OCI-LY1 (cell line): ENCODE data around the gene EMILIN1.
"Not testable (repeated sequence)": the region's sequence is repeated elsewhere in the genome, so short reads cannot be mapped to it uniquely, and the experiment has no call there.

Experiments used
- H2AFZ ChIP-seq: fragments of 200-600 bp; sonication (generic), shearing (Covaris generic); 2 replicates; pipeline ENCODE4 v1.6.0; 2014; ENCODE audit warnings: antibody characterized with exemption, mild to moderate bottlenecking, low read length
- H3F3A ChIP-seq: fragments of 200-600 bp; sonication (generic), shearing (Covaris generic); 2 replicates; pipeline ENCODE4 v1.6.0; 2014; ENCODE audit warnings: mild to moderate bottlenecking, antibody characterized with exemption, low read length, moderate library complexity; ENCODE audit not compliant: insufficient read depth
- H3K27ac ChIP-seq: fragments of 200-600 bp; sonication (generic); 2 replicates; pipeline ENCODE4 v1.5.1; 2014; ENCODE audit warnings: low read length, mixed run types, mild to moderate bottlenecking, low read depth; ENCODE audit not compliant: poor library complexity, severe bottlenecking
- H3K27me3 ChIP-seq: fragments of 200-600 bp; sonication (generic); 2 replicates; pipeline ENCODE4 v1.6.0; 2014; ENCODE audit warnings: antibody characterized with exemption, mild to moderate bottlenecking, low read length, moderate library complexity; ENCODE audit not compliant: insufficient read depth
- H3K36me3 ChIP-seq: fragments of 200-600 bp; sonication (generic); 2 replicates; pipeline ENCODE4 v1.6.1; 2014; ENCODE audit warnings: mild to moderate bottlenecking, antibody characterized with exemption, low read length, moderate library complexity, mixed read lengths; ENCODE audit not compliant: insufficient read depth
- H3K4me1 ChIP-seq: fragments of 200-600 bp; sonication (generic); 2 replicates; pipeline ENCODE4 v1.5.1; 2014; ENCODE audit warnings: mild to moderate bottlenecking, low read length, moderate library complexity; ENCODE audit not compliant: insufficient read depth, severe bottlenecking
- H3K4me2 ChIP-seq: fragments of 200-600 bp; sonication (generic), shearing (Covaris generic); 2 replicates; pipeline ENCODE4 v1.6.1; 2014; ENCODE audit warnings: low read length
- H3K4me3 ChIP-seq: fragments of 200-600 bp; sonication (generic); 2 replicates; pipeline ENCODE4 v1.5.1; 2014; ENCODE audit warnings: low read length, low read depth, mild to moderate bottlenecking, mixed read lengths; ENCODE audit not compliant: poor library complexity, severe bottlenecking
- H3K79me2 ChIP-seq: fragments of 200-600 bp; shearing (Covaris generic); 2 replicates; pipeline ENCODE4 v1.6.1; 2016; ENCODE audit warnings: mixed run types, low read length, mixed read lengths; ENCODE audit not compliant: insufficient read depth
- H3K9ac ChIP-seq: fragments of 200-600 bp; sonication (generic), shearing (Covaris generic); 2 replicates; pipeline ENCODE4 v1.6.1; 2014; ENCODE audit warnings: mild to moderate bottlenecking, low read length, mixed read lengths
- H3K9me2 ChIP-seq: fragments of 200-600 bp; sonication (generic), shearing (Covaris generic); 2 replicates; pipeline ENCODE4 v1.6.1; 2014; ENCODE audit warnings: low read depth, mild to moderate bottlenecking, low read length, mixed read lengths
- H3K9me3 ChIP-seq: fragments of 200-600 bp; shearing (Covaris generic); 2 replicates; pipeline ENCODE4 v1.6.1; 2014; ENCODE audit warnings: low read length, mixed read lengths
- H4K20me1 ChIP-seq: fragments of 200-600 bp; sonication (generic), shearing (Covaris generic); 2 replicates; pipeline ENCODE4 v1.6.0; 2016; ENCODE audit warnings: mild to moderate bottlenecking, low read length; ENCODE audit not compliant: insufficient read depth
- CTCF ChIP-seq: fragments of 200-600 bp; sonication (generic), shearing (Covaris generic); IDR thresholded peaks from 2 replicates; pipeline ENCODE4 v1.5.1; 2017; ENCODE audit warnings: mild to moderate bottlenecking, antibody characterized with exemption, low read length, moderate library complexity, mixed read lengths
- EZH2 ChIP-seq: fragments of 200-600 bp; sonication (generic), shearing (Covaris generic); IDR thresholded peaks from 2 replicates; pipeline ENCODE4 v1.8.0; 2017; ENCODE audit warnings: borderline replicate concordance, mixed run types, mild to moderate bottlenecking, antibody characterized with exemption, low read length, moderate library complexity, mixed read lengths

Gene EMILIN1

DNA sequence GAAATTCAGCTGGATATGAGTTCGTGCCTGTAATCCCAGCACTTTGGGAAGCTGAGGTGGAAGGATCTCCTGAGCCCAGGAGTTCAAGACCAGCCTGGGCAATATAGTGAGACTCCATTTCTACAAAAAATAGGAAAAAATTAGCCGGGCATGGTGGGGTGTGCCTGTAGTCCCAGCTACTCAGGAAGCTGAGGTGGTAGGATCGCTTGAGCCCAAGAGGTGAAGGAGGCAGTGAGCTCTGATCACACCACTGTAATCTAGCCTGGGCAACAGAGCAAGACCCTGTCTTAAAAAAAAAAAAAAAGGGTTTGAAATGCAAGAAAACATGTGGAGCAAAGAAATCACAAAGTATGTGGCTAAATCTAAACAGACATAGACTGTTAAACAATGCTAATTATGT lies 30.7 kb downstream of the EMILIN1 start:
- Histone ChIP-seq H3F3A (no peaks in the 10 kb centered on the region), H3K36me3 (no peaks in the 10 kb centered on the region; the same call in 1 of the 2 replicates), H3K27ac (no peak overlapping the region), H2AFZ (no peak overlapping the region), H3K79me2 (no peaks in the 10 kb centered on the region), H3K27me3 (no peaks in the 10 kb centered on the region), H3K4me2 (no peak overlapping the region), H4K20me1 (no peaks in the 10 kb centered on the region), H3K4me1 (no peaks in the 10 kb centered on the region), H3K9ac (no peak overlapping the region), H3K9me3 (no peaks in the 10 kb centered on the region), H3K9me2 (no peaks in the 10 kb centered on the region), H3K4me3 (no peak overlapping the region)
- no peak for TF ChIP-seq CTCF
- no peak for TF ChIP-seq EZH2

DNA sequence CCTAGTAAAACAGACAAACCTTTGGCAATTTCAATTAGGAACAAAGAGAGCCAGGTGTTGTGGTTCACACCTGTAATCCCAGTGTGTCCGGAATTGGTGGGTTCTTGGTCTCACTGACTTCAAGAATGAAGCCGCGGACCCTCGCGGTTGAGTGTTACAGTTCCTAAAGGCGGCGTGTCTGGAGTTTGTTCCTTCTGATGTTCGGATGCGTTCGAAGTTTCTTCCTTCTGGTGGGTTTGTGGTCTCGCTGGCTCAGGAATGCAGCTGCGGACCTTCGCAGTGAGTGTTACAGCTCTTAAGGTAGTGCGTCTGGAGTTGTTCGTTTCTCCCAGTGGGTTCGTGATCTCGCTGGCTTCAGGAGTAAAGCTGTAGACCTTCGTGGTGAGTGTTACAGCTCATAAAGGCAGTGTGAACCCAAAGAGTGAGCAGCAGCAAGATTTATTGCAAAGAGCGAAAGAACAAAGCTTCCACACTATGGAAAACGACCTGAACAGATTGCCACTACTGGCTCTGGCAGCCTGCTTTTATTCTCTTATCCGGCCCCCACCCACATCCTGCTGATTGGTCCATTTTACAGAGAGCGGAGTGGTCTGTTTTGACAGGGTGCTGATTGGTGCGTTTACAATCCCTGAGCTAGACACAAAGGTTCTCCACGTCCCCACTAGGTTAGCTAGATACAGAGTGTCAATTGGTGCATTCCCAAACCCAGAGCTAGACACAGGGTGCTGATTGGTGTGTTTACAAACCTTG lies 32.4 kb downstream of the EMILIN1 start:
- not testable (repeated sequence) for H3K9me2 ChIP-seq, H3K9ac ChIP-seq, H3K4me3 ChIP-seq, H3K9me3 ChIP-seq, H3F3A ChIP-seq, H4K20me1 ChIP-seq, H3K27ac ChIP-seq, H3K4me2 ChIP-seq, H2AFZ ChIP-seq, H3K4me1 ChIP-seq, H3K79me2 ChIP-seq, H3K27me3 ChIP-seq, H3K36me3 ChIP-seq

GRCh38 chr2:27111392-27112078 lies 33.1 kb downstream of the EMILIN1 start:
- H3K9me2 ChIP-seq, H3K4me1 ChIP-seq, H3K9me3 ChIP-seq, H3K4me2 ChIP-seq, H3F3A ChIP-seq, H3K79me2 ChIP-seq, H3K36me3 ChIP-seq, H3K27me3 ChIP-seq, H3K4me3 ChIP-seq, H3K9ac ChIP-seq, H3K27ac ChIP-seq, H4K20me1 ChIP-seq, H2AFZ ChIP-seq: not testable (repeated sequence)

DNA sequence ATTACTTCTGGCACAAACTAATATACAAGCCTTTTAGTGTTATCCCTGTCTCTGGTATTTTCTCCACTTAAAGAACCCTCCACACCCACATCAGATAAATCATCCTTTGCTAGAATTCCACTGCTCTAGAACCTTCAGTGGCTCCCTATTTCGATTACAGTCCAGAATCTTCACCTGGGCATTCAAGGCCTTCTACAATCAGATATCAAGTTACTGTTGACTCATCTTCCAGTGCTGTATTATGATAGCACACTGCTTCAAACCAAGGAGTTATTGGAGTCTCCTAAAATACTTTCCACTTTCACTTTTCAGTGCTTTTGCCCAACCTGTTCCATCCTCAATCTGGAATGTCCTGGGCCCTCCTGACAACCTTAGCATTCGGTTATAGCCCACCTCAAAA lies 37.1 kb downstream of the EMILIN1 start:
- Histone ChIP-seq H4K20me1 (no peaks in the 10 kb centered on the region), H3F3A (no peaks in the 10 kb centered on the region), H3K36me3 (no peaks in the 10 kb centered on the region; the same call in 1 of the 2 replicates), H3K27me3 (no peaks in the 10 kb centered on the region), H3K4me3 (no peak overlapping the region), H3K9me3 (no peaks in the 10 kb centered on the region), H3K4me2 (no peak overlapping the region), H3K9ac (no peak overlapping the region), H3K79me2 (no peaks in the 10 kb centered on the region), H3K9me2 (no peaks in the 10 kb centered on the region), H3K27ac (no peak overlapping the region), H3K4me1 (peaks cover 14% of the 10 kb centered on the region), H2AFZ (no peak overlapping the region)
- TF ChIP-seq EZH2 = no peak
- no peak for TF ChIP-seq CTCF
